HCT116 (cell line): ENCODE measurements around the gene ADAM21. TPM values are rescaled to one million over a fixed set of nuclear protein-coding genes. Genes with fewer than 3 reads are reported as not detected.
"Not testable (repeated sequence)": the region's sequence is repeated elsewhere in the genome, so short reads cannot be mapped to it uniquely, and the experiment has no call there.

ENCODE experiments used
- ATAC-seq: fragments of 200-7000 bp; cut with Tn5 transposase; 2 replicates; pipeline ENCODE4 v1.9.1; 2020; ENCODE audit warnings: mild to moderate bottlenecking, moderate library complexity
- Bru-seq: library from RNA; stranded (reverse); fragments of 400-500 nt; gene quantifications from one replicate; lab custom pipeline; 2021; lab: Mats Ljungman, UMichigan
- BruChase-seq, 2 experiments: library from RNA; stranded (reverse); fragments of 400-500 nt; gene quantifications; one replicate each; lab custom pipeline; 2021; lab: Mats Ljungman, UMichigan
- BruUV-seq: library from RNA; stranded (reverse); fragments of 400-500 nt; replicated peaks from 2 replicates; lab custom pipeline; 2021; lab: Mats Ljungman, UMichigan
- CTCF ChIA-PET: fragments of 300-600 bp; sonication (Branson Sonifier 250); formaldehyde crosslinking; loops from one replicate; lab custom pipeline; 2021; ENCODE audit warnings: antibody characterized with exemption; lab: Charles Lee
- POLR2A ChIA-PET: fragments of 300-600, 350-600 bp; sonication (Branson Sonifier 250); formaldehyde crosslinking; loops from one replicate; lab custom pipeline; 2021; ENCODE audit warnings: antibody characterized with exemption; lab: Charles Lee
- RAD21 ChIA-PET, 2 experiments: fragments of 300-600 bp; sonication (Branson Sonifier 250); formaldehyde crosslinking; loops; one replicate each; lab custom pipeline; 2023; ENCODE audit warnings: low total read pairs in 2 of 2; ENCODE audit not compliant: uncharacterized antibody in 2 of 2, unreplicated experiment in 2 of 2, low non-redundant PET in 1 of 2; lab: Charles Lee
- DNase-seq: peaks from one replicate; pipeline ENCODE4 v3.0.0-alpha.2; 2010; ENCODE audit warnings: low read depth, low spot score
- H2AFZ ChIP-seq: fragments of 200-600 bp; shearing (Covaris generic), sonication (generic); 2 replicates; pipeline ENCODE4 v1.6.1; 2017; ENCODE audit warnings: low read depth, mixed run types, mixed read lengths, antibody characterized with exemption, low read length; ENCODE audit not compliant: poor library complexity, severe bottlenecking
- H3K27ac ChIP-seq: 2 replicates; pipeline ENCODE4 v1.5.1; 2012; ENCODE audit warnings: low read depth, low read length
- H3K27me3 ChIP-seq: fragments of 200-600 bp; sonication (generic); 2 replicates; pipeline ENCODE4 v1.6.1; 2016; ENCODE audit warnings: mixed run types, low read length, mixed read lengths; ENCODE audit not compliant: insufficient read depth
- H3K36me3 ChIP-seq, 2 experiments: fragments of 200-500 bp in 1 of 2; fragments of 200-600 bp in 1 of 2; sonication (Bioruptor generic) in 1 of 2; sonication (generic) in 1 of 2; 2 replicates each; pipeline versions ENCODE4 v1.5.1 to v1.6.1; 2014 to 2016; ENCODE audit warnings: low read length in 2 of 2, inconsistent platforms in 1 of 2, mixed read lengths in 1 of 2, mixed run types in 1 of 2; ENCODE audit not compliant: insufficient read depth in 2 of 2, control insufficient read depth in 1 of 2
- H3K4me1 ChIP-seq, 2 experiments: fragments of 200-600 bp in 1 of 2; sonication (generic) in 1 of 2; 2 replicates each; pipeline versions ENCODE4 v1.5.1 to v1.6.1; 2012 to 2017; ENCODE audit warnings: low read length in 2 of 2, inconsistent platforms in 1 of 2, mild to moderate bottlenecking in 1 of 2, mixed read lengths in 1 of 2, mixed run types in 1 of 2, moderate library complexity in 1 of 2; ENCODE audit not compliant: insufficient read depth in 2 of 2, control insufficient read depth in 1 of 2
- H3K4me2 ChIP-seq: fragments of 200-600 bp; sonication (generic); 2 replicates; pipeline ENCODE4 v1.6.1; 2017; ENCODE audit warnings: mixed run types, low read length, mixed read lengths
- H3K4me3 ChIP-seq, 2 experiments: fragments of 200-600 bp in 1 of 2; sonication (generic) in 1 of 2; replicated peaks in 1 of 2; 2 replicates each; pipeline ENCODE4 v1.5.1; 2011 to 2016; ENCODE audit warnings: low read length in 2 of 2, control low read depth in 1 of 2, low read depth in 1 of 2, mild to moderate bottlenecking in 1 of 2, mixed read lengths in 1 of 2, mixed run types in 1 of 2
- H3K79me2 ChIP-seq: fragments of 200-600 bp; sonication (generic); 2 replicates; pipeline ENCODE4 v1.6.1; 2017; ENCODE audit warnings: mild to moderate bottlenecking, mixed run types, low read length, moderate library complexity, mixed read lengths; ENCODE audit not compliant: insufficient read depth
- H3K9ac ChIP-seq: fragments of 200-600 bp; sonication (generic); 2 replicates; pipeline ENCODE4 v1.6.1; 2016; ENCODE audit warnings: low read length, mixed read lengths
- H3K9me2 ChIP-seq: fragments of 200-600 bp; sonication (generic), shearing (Covaris generic); 2 replicates; pipeline ENCODE4 v1.6.1; 2017; ENCODE audit warnings: mixed run types, mild to moderate bottlenecking, moderate library complexity; ENCODE audit not compliant: insufficient read depth
- H3K9me3 ChIP-seq, 2 experiments: fragments of 200-500 bp in 1 of 2; fragments of 200-600 bp in 1 of 2; sonication (Bioruptor generic) in 1 of 2; sonication (generic) in 1 of 2; 2 replicates each; pipeline ENCODE4 v1.6.1; 2014 to 2017; ENCODE audit warnings: low read length in 2 of 2, mixed read lengths in 2 of 2, inconsistent platforms in 1 of 2, low read depth in 1 of 2, mild to moderate bottlenecking in 1 of 2, mixed run types in 1 of 2, moderate library complexity in 1 of 2; ENCODE audit not compliant: control insufficient read depth in 1 of 2, insufficient read depth in 1 of 2
- H4K20me1 ChIP-seq: fragments of 200-600 bp; sonication (generic), shearing (Covaris generic); 2 replicates; pipeline ENCODE4 v1.6.1; 2017; ENCODE audit warnings: mixed run types, mild to moderate bottlenecking, moderate library complexity; ENCODE audit not compliant: insufficient read depth
- CBX3 ChIP-seq: IDR thresholded peaks from 2 replicates; pipeline ENCODE4 v1.6.1; 2012; ENCODE audit warnings: low read depth
- ELF1 ChIP-seq: IDR thresholded peaks from 2 replicates; pipeline ENCODE4 v1.6.1; 2012; ENCODE audit warnings: low read depth, borderline replicate concordance
- EZH2 ChIP-seq: fragments of 200-600 bp; sonication (generic); IDR thresholded peaks from 2 replicates; pipeline ENCODE4 v1.6.1; 2017; ENCODE audit warnings: antibody characterized with exemption, mixed run types
- SRF ChIP-seq: IDR thresholded peaks from 2 replicates; pipeline ENCODE4 v1.6.1; 2012; ENCODE audit warnings: low read depth
- intact Hi-C: fragments of 100-400 bp; cut with micrococcal nuclease; formaldehyde crosslinking; loops from 2 replicates; pipeline ENCODE4 v1.10.0; 2022
- long read RNA-seq: library from polyadenylated mRNA; unstranded; transcript quantifications from one replicate; pipeline ENCODE4 v2.0.0, GENCODE V29; 2021; ENCODE audit not compliant: unreplicated experiment
- polyA plus RNA-seq: library from polyadenylated mRNA; unstranded; fragments of >200 nt; gene quantifications from 2 replicates; pipeline ENCODE4 v1.2.1, GENCODE V29; 2012; ENCODE audit warnings: missing spikeins
- total RNA-seq: library from RNA; stranded (reverse); gene quantifications from one replicate; pipeline ENCODE4 v1.2.1, GENCODE V29; 2021; ENCODE audit not compliant: unreplicated experiment

The ADAM21 gene
- total RNA-seq (0.98 TPM), Bru-seq, nascent RNA (percentile 26 among the genes with signal in this experiment), BruChase-seq, experiment 1, labeled RNA remaining after a 6-hour chase (percentile 30 among the genes with signal in this experiment), BruChase-seq, experiment 2, labeled RNA remaining after a 2-hour chase (percentile 40 among the genes with signal in this experiment)
- 0.74 and 0.91 TPM in 2 replicates for polyA plus RNA-seq
- long read RNA-seq, partial matches to known transcripts, result 1 of 12 reads
- long read RNA-seq, other reads (novel, unspliced or antisense), result 11 of 12 reads

DNA sequence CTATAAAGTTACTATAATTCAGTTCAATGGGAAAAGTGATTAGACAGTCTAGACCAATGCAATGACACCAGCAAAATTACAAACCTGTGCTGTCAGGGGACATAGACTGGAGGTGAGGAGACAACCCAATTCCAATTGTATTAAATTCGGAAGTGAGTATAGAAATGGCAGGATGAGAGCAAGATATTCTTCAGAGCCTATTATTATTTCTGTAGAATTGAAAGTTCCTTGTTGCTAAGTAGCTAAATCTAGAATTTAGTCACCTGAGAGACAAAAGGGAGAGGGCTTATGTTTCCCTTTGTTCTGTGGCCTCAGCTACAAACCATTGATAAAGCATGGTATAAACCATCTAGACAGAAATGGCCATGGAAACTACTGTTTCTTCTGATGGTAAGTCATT is at the start of gene ADAM21:
TSS of gene ADAM21 (plus strand) at position 301 of the 400 bp plus-strand sequence. CDS start 5,326 bp downstream, outside the sequence.
- no peak within 1 kb of the TSS for H3K4me2 ChIP-seq
- TF ChIP-seq ELF1 (no peak), CBX3 (no peak), SRF (no peak), EZH2 (no peak)
- no peaks in the 10 kb centered on the region for H3K79me2 ChIP-seq
- H3K4me1 ChIP-seq, result no peaks in the 10 kb centered on the region
- H3K9me3 ChIP-seq, result no peaks in the 10 kb centered on the region
- no peak within 1 kb of the TSS for H3K4me3 ChIP-seq
- ChIA-PET POLR2A (no interaction called here), CTCF (no interaction called here), RAD21 (no interaction called here)
- H3K9me2 ChIP-seq, result no peaks in the 10 kb centered on the region
- ATAC-seq (no peak), DNase-seq (no peak)
- H3K36me3 ChIP-seq, result no peaks in the 10 kb centered on the region
- no peaks in the 10 kb centered on the region for H4K20me1 ChIP-seq
- no peak within 1 kb of the TSS for H2AFZ ChIP-seq
- no peaks in the 10 kb centered on the region for H3K27me3 ChIP-seq
- BruUV-seq, result no TSS peak
- intact Hi-C loops, result no loop called here
- no peak within 1 kb of the TSS for H3K9ac ChIP-seq
- no peak within 1 kb of the TSS for H3K27ac ChIP-seq

GRCh38 chr14:70403335-70403734 is 48.6 kb upstream of the ADAM21 start:
- intact Hi-C loops, BruUV-seq, RAD21 ChIA-PET, H4K20me1 ChIP-seq, CTCF ChIA-PET, DNase-seq, H3K4me3 ChIP-seq, H3K9me2 ChIP-seq, POLR2A ChIA-PET, H3K36me3 ChIP-seq, H3K4me1 ChIP-seq, H3K27me3 ChIP-seq, H3K4me2 ChIP-seq, H2AFZ ChIP-seq, H3K27ac ChIP-seq, ATAC-seq, H3K9me3 ChIP-seq, H3K9ac ChIP-seq: not testable (repeated sequence)
- peaks cover 43% of the 10 kb centered on the region for H3K79me2 ChIP-seq

DNA sequence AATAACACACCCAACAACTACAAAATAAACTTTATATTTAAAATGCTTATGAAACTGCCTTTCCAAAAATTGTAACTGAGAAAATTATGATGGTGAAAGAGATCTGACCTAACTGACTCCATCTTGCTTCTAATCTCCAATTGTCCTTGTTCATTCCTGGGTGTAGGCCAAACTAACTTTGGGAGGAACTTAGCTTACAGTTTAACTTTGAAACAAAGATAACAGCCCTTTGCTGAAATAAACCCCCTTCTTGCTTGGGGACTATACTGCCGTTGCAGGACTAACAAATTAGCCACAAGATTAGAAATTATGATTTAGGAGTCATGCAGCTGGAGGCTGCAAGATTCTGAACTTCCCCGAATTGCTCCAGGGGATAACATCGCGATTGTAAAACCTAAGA is 45.8 kb upstream of the ADAM21 start:
- H3K9me3 ChIP-seq, CTCF ChIA-PET, ATAC-seq, H3K9me2 ChIP-seq, H3K4me2 ChIP-seq, H2AFZ ChIP-seq, intact Hi-C loops, H3K4me1 ChIP-seq, H3K27ac ChIP-seq, BruUV-seq, H3K27me3 ChIP-seq, H4K20me1 ChIP-seq, H3K36me3 ChIP-seq, RAD21 ChIA-PET, H3K4me3 ChIP-seq, POLR2A ChIA-PET, DNase-seq, H3K9ac ChIP-seq: not testable (repeated sequence)
- H3K79me2 ChIP-seq, result peaks cover 39% of the 10 kb centered on the region
